Stimulated activated CD8-positive, alpha-beta memory T cell treated with anti-CD3 and anti-CD28 coated beads, Interleukin-4, amount 100 ng/mL, for 4 hours (primary cell): ENCODE data around the gene AFDN.
"Not testable (repeated sequence)": the region's sequence is repeated elsewhere in the genome, so short reads cannot be mapped to it uniquely, and the experiment has no call there.

Source experiments
- DNase-seq, 2 donors: peaks; one replicate each; pipeline ENCODE4 v3.0.0-alpha.2; 2020; ENCODE audit warnings: low read depth in 2 of 2, low spot score in 1 of 2

AFDN gene

GRCh38 chr6:167993831-167994230 lies 167.1 kb downstream of the AFDN start:
- no peak for DNase-seq

- no peak for DNase-seq
Observed at GRCh38 chr6:167995302-167995701, 168.6 kb downstream of the AFDN start.

- no peak for DNase-seq
Observed at GRCh38 chr6:167995731-167996151, 169.0 kb downstream of the AFDN start.

GRCh38 chr6:167996424-167997199 lies 169.9 kb downstream of the AFDN start:
- no peak for DNase-seq

GRCh38 chr6:167997642-167998041 lies 170.9 kb downstream of the AFDN start, which contains the start of gene KIF25:
TSS of gene KIF25 (plus strand) at chr6:167997671. CDS start at chr6:168029586, 31,915 bp downstream.
- no peak for DNase-seq

GRCh38 chr6:167998215-167998614 lies 171.5 kb downstream of the AFDN start:
- DNase-seq, result no peak

- DNase-seq, result no peak
Observed at GRCh38 chr6:168000198-168001028, 173.7 kb downstream of the AFDN start.

- no peak for DNase-seq
Observed at GRCh38 chr6:168001029-168001332, 174.3 kb downstream of the AFDN start.

- DNase-seq, result not testable (repeated sequence)
Observed at GRCh38 chr6:168001514-168001913, 174.8 kb downstream of the AFDN start.

GRCh38 chr6:168002804-168003203 lies 176.1 kb downstream of the AFDN start:
- no peak for DNase-seq

GRCh38 chr6:168004023-168004422 lies 177.3 kb downstream of the AFDN start:
- DNase-seq, result no peak

- DNase-seq, result no peak
Observed at GRCh38 chr6:168004945-168005344, 178.2 kb downstream of the AFDN start.

- DNase-seq, result no peak
Observed at GRCh38 chr6:168005796-168006195, 179.1 kb downstream of the AFDN start.

- DNase-seq, result no peak
Observed at GRCh38 chr6:168007592-168008338, 181.1 kb downstream of the AFDN start.

- DNase-seq, result no peak
Observed at GRCh38 chr6:168009331-168009730, 182.6 kb downstream of the AFDN start.

- DNase-seq, result no peak
Observed at GRCh38 chr6:168011291-168011690, 184.6 kb downstream of the AFDN start.

GRCh38 chr6:168012431-168013249 lies 185.9 kb downstream of the AFDN start:
- DNase-seq, result no peak

GRCh38 chr6:168013250-168013915 lies 186.7 kb downstream of the AFDN start:
- no peak for DNase-seq

GRCh38 chr6:168014428-168014827 lies 187.7 kb downstream of the AFDN start:
- DNase-seq, result no peak

GRCh38 chr6:168015009-168015408 lies 188.3 kb downstream of the AFDN start:
- no peak for DNase-seq
